Uterus (tissue), 2 donors: ENCODE results near the gene ADAMTSL1.

Experiments
- CTCF ChIP-seq, 4 experiments: fragments of 200-600 bp in 2 of 4; fragments of 450-650 bp in 2 of 4; sonication (generic) in 2 of 4; IDR thresholded peaks; one replicate each; pipeline ENCODE4 v1.5.1; 2016 to 2019; ENCODE audit warnings: antibody characterized with exemption in 4 of 4, mild to moderate bottlenecking in 2 of 4, moderate library complexity in 1 of 4
- POLR2A ChIP-seq, 2 donors: fragments of 450-650 bp; IDR thresholded peaks; one replicate each; pipeline ENCODE4 v1.6.1; 2016; ENCODE audit warnings: antibody characterized with exemption in 2 of 2, mild to moderate bottlenecking in 1 of 2, moderate library complexity in 1 of 2

- TF ChIP-seq CTCF (IDR thresholded peaks at IDR 0.05) = no peak
- no peak for TF ChIP-seq POLR2A (IDR thresholded peaks at IDR 0.05)
Measured at GRCh38 chr9:18869725-18870124, 395.8 kb downstream of the ADAMTSL1 start.
